GM23338 (cell line): Measurements from ENCODE around the gene TNFRSF12A. TPM values are rescaled to one million over a fixed set of nuclear protein-coding genes. Genes with fewer than 3 reads are reported as not detected.

ENCODE experiments used
- ATAC-seq: fragments of 200-7000 bp; cut with Tn5 transposase; 3 replicates; pipeline ENCODE4 v1.9.1; 2020
- DNase-seq: peaks from one replicate; pipeline ENCODE4 v3.0.0-alpha.2; 2015; ENCODE audit warnings: low spot score
- H2AFZ ChIP-seq: fragments of 200-600 bp; sonication (generic); 2 replicates; pipeline ENCODE4 v1.8.0; 2016; ENCODE audit warnings: antibody characterized with exemption, mild to moderate bottlenecking, moderate library complexity
- H3F3A ChIP-seq: fragments of 200-600 bp; sonication (generic); replicated peaks from 2 replicates; pipeline ENCODE4 v1.8.0; 2017; ENCODE audit warnings: antibody characterized with exemption, mixed run types, low read depth
- H3K27ac ChIP-seq: fragments of 200-600 bp; sonication (generic); 2 replicates; pipeline ENCODE4 v1.6.1; 2016; ENCODE audit warnings: low read depth
- H3K27me3 ChIP-seq: fragments of 200-600 bp; sonication (generic); 2 replicates; pipeline ENCODE4 v1.8.0; 2016; ENCODE audit warnings: mild to moderate bottlenecking, mixed run types, moderate library complexity; ENCODE audit not compliant: insufficient read depth
- H3K36me3 ChIP-seq: fragments of 200-600 bp; sonication (generic); 2 replicates; pipeline ENCODE4 v1.8.0; 2016; ENCODE audit warnings: mild to moderate bottlenecking; ENCODE audit not compliant: insufficient read depth
- H3K4me1 ChIP-seq: fragments of 200-600 bp; sonication (generic); 2 replicates; pipeline ENCODE4 v1.8.0; 2016; ENCODE audit warnings: mild to moderate bottlenecking, moderate library complexity; ENCODE audit not compliant: insufficient read depth
- H3K4me2 ChIP-seq: fragments of 200-600 bp; sonication (generic); 2 replicates; pipeline ENCODE4 v1.7.1; 2017; ENCODE audit warnings: mixed run types
- H3K4me3 ChIP-seq: fragments of 200-600 bp; sonication (generic); 2 replicates; pipeline ENCODE4 v1.6.1; 2016; ENCODE audit warnings: mixed run types
- H3K79me2 ChIP-seq: fragments of 200-600 bp; sonication (generic); replicated peaks from 2 replicates; pipeline ENCODE4 v1.8.0; 2017; ENCODE audit warnings: mild to moderate bottlenecking; ENCODE audit not compliant: insufficient read depth
- H3K9me2 ChIP-seq: fragments of 200-600 bp; sonication (generic); 2 replicates; pipeline ENCODE4 v1.8.0; 2017; ENCODE audit not compliant: insufficient read depth
- H4K20me1 ChIP-seq: fragments of 200-600 bp; sonication (generic); replicated peaks from 2 replicates; pipeline ENCODE4 v1.8.0; 2017; ENCODE audit warnings: mild to moderate bottlenecking; ENCODE audit not compliant: insufficient read depth
- H3K27ac Mint-ChIP-seq: 2 replicates; pipeline ENCODE4 v1.8.0; 2020; ENCODE audit warnings: inconsistent platforms, mild to moderate bottlenecking, moderate library complexity, mixed read lengths
- H3K27me3 Mint-ChIP-seq: 3 replicates; pipeline ENCODE4 v1.8.0; 2022; ENCODE audit warnings: low read depth, mild to moderate bottlenecking, moderate library complexity, mixed read lengths, inconsistent platforms; ENCODE audit not compliant: insufficient read depth, poor library complexity
- H3K36me3 Mint-ChIP-seq: 3 replicates; pipeline ENCODE4 v1.8.0; 2021; ENCODE audit warnings: low read depth, mild to moderate bottlenecking, inconsistent platforms, moderate library complexity, mixed read lengths
- H3K4me1 Mint-ChIP-seq: 3 replicates; pipeline ENCODE4 v1.8.0; 2020; ENCODE audit warnings: mild to moderate bottlenecking, inconsistent platforms, mixed read lengths
- H3K4me3 Mint-ChIP-seq: 3 replicates; pipeline ENCODE4 v1.8.0; 2021; ENCODE audit warnings: moderate library complexity, mild to moderate bottlenecking, inconsistent platforms, mixed read lengths
- H3K9me3 Mint-ChIP-seq: 3 replicates; pipeline ENCODE4 v1.8.0; 2020; ENCODE audit warnings: moderate library complexity, mild to moderate bottlenecking, inconsistent platforms, mixed read lengths
- CREB1 ChIP-seq: fragments of 250-450 bp; sonication (Bioruptor Pico); IDR thresholded peaks from 2 replicates; pipeline ENCODE4 v1.5.0; 2020; ENCODE audit warnings: low read depth, mild to moderate bottlenecking, moderate library complexity
- CTCF ChIP-seq, 2 experiments: fragments of 200-600 bp in 1 of 2; sonication (generic) in 1 of 2; conservative IDR thresholded peaks; 2 replicates each; pipeline versions ENCODE4 v1.5.1 to v1.6.1; 2016 to 2017; ENCODE audit warnings: antibody characterized with exemption in 2 of 2, low read depth in 2 of 2, mild to moderate bottlenecking in 2 of 2, moderate library complexity in 1 of 2
- EZH2 ChIP-seq: fragments of 200-600 bp; sonication (generic); IDR thresholded peaks from one replicate; pipeline ENCODE4 v1.8.0; 2017; ENCODE audit warnings: antibody characterized with exemption, mild to moderate bottlenecking, low read depth; ENCODE audit not compliant: unreplicated experiment
- EZH2phosphoT487 ChIP-seq: fragments of 200-600 bp; sonication (generic); IDR thresholded peaks from one replicate; pipeline ENCODE4 v1.8.1; 2018; ENCODE audit warnings: antibody characterized with exemption; ENCODE audit not compliant: unreplicated experiment
- NANOG ChIP-seq: IDR thresholded peaks from 2 replicates; pipeline ENCODE4 v1.6.1; 2016; ENCODE audit warnings: antibody characterized with exemption, borderline replicate concordance
- ZNF462 ChIP-seq: fragments of 250-450 bp; sonication (Bioruptor Pico); IDR thresholded peaks from 2 replicates; pipeline ENCODE4 v1.5.0; 2020; ENCODE audit warnings: mild to moderate bottlenecking, moderate library complexity
- polyA plus RNA-seq: library from polyadenylated mRNA; unstranded; fragments of >200 nt; fragmentation: Nextera tagmentation; extraction: Ambion mirVana; gene quantifications from 2 replicates; pipeline ENCODE4 v1.2.1, GENCODE V29; 2016
- total RNA-seq: library from RNA; depleted of rRNA; stranded (reverse); fragments of >200 nt; shearing (Covaris generic); gene quantifications from 2 replicates; pipeline ENCODE4 v1.2.3, GENCODE V29; 2014
- TF ChIP-seq, protein P1 (sequence below): IDR thresholded peaks from one replicate; pipeline ENCODE4 v1.6.1; 2018; ENCODE audit warnings: antibody characterized with exemption; ENCODE audit not compliant: unreplicated experiment

TNFRSF12A gene
- total and polyA plus RNA-seq, 2 experiments from 2014 or later = 78.0 to 152 TPM

- Mint-ChIP-seq H3K27me3 (peaks cover 37% of the 10 kb centered on the region), H3K9me3 (no peaks in the 10 kb centered on the region; the same call in 1 of the 3 replicates), H3K4me3 (no peak overlapping the region; the same call in 2 of the 3 replicates), H3K27ac (no peak overlapping the region), H3K36me3 (peaks cover 49% of the 10 kb centered on the region), H3K4me1 (peaks cover 34% of the 10 kb centered on the region)
- H3K27me3 ChIP-seq = peaks cover 16% of the 10 kb centered on the region
- no peaks in the 10 kb centered on the region for H3K36me3 ChIP-seq
- peaks cover 24% of the 10 kb centered on the region for H4K20me1 ChIP-seq
- H3K79me2 ChIP-seq = peaks cover 9% of the 10 kb centered on the region; the same call in 1 of the 2 replicates
- no peak for TF ChIP-seq CTCF (conservative IDR thresholded peaks at IDR 0.05; ENCODE audit: low read depth in 2 of 2)
- H3F3A ChIP-seq = peaks cover 51% of the 10 kb centered on the region
- H3K9me2 ChIP-seq = no peaks in the 10 kb centered on the region
- peaks cover 38% of the 10 kb centered on the region for H3K4me1 ChIP-seq
- H3K4me2 ChIP-seq = no peak overlapping the region
- no peak overlapping the region for H3K4me3 ChIP-seq
- H2AFZ ChIP-seq = no peak overlapping the region
- ATAC-seq (no peak), DNase-seq (no peak)
- H3K27ac ChIP-seq = no peak overlapping the region
These were observed 6.7 kb downstream of the TNFRSF12A start for GRCh38 chr16:3026609-3027488.

DNA sequence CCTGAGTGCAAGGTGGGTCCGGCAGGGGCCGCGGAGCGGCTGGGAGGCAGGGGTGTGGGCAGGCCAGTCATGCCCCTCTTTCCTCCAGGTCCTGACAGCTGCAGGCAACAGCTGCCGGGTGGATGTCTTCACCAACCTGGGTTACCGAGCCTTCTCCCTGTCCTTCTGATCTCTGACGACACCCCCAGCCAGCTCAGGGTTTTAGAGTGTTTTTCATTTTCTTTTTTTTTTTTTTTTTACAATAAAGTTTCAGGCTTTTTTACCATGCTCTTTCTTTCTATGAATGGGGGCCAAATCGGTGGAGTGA lies 7.3 kb downstream of the TNFRSF12A start:
- Mint-ChIP-seq H3K4me3 (peak overlapping the region; percentile 34; the same call in 1 of the 3 replicates), H3K36me3 (peaks cover 45% of the 10 kb centered on the region), H3K4me1 (peaks cover 33% of the 10 kb centered on the region), H3K27me3 (peaks cover 36% of the 10 kb centered on the region), H3K9me3 (no peaks in the 10 kb centered on the region; the same call in 1 of the 3 replicates), H3K27ac (no peak overlapping the region)
- H4K20me1 ChIP-seq = peaks cover 27% of the 10 kb centered on the region
- 0 out of 2 replicates have a peak overlapping the region, but pooled peaks have one; percentile 84 for H3K27ac ChIP-seq
- peaks cover 16% of the 10 kb centered on the region for H3K27me3 ChIP-seq
- peak overlapping the region; percentile 51 for H3K4me3 ChIP-seq
- H3K4me2 ChIP-seq = peak overlapping the region; percentile 77
- ATAC-seq = no peak
- H2AFZ ChIP-seq = no peak overlapping the region
- peaks cover 54% of the 10 kb centered on the region for H3F3A ChIP-seq
- DNase-seq = no peak
- peaks cover 34% of the 10 kb centered on the region for H3K4me1 ChIP-seq
- peaks cover 6% of the 10 kb centered on the region; the same call in 1 of the 2 replicates for H3K79me2 ChIP-seq
- no peaks in the 10 kb centered on the region for H3K9me2 ChIP-seq
- no peaks in the 10 kb centered on the region for H3K36me3 ChIP-seq
- TF ChIP-seq EZH2 = no peak
- TF ChIP-seq CREB1 (CRISPR knock-in tag) = no peak
- no peak for TF ChIP-seq ZNF462 (CRISPR knock-in tag)
- TF ChIP-seq, protein P1, sequence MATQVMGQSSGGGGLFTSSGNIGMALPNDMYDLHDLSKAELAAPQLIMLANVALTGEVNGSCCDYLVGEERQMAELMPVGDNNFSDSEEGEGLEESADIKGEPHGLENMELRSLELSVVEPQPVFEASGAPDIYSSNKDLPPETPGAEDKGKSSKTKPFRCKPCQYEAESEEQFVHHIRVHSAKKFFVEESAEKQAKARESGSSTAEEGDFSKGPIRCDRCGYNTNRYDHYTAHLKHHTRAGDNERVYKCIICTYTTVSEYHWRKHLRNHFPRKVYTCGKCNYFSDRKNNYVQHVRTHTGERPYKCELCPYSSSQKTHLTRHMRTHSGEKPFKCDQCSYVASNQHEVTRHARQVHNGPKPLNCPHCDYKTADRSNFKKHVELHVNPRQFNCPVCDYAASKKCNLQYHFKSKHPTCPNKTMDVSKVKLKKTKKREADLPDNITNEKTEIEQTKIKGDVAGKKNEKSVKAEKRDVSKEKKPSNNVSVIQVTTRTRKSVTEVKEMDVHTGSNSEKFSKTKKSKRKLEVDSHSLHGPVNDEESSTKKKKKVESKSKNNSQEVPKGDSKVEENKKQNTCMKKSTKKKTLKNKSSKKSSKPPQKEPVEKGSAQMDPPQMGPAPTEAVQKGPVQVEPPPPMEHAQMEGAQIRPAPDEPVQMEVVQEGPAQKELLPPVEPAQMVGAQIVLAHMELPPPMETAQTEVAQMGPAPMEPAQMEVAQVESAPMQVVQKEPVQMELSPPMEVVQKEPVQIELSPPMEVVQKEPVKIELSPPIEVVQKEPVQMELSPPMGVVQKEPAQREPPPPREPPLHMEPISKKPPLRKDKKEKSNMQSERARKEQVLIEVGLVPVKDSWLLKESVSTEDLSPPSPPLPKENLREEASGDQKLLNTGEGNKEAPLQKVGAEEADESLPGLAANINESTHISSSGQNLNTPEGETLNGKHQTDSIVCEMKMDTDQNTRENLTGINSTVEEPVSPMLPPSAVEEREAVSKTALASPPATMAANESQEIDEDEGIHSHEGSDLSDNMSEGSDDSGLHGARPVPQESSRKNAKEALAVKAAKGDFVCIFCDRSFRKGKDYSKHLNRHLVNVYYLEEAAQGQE = no peak
- no peak for TF ChIP-seq NANOG
- TF ChIP-seq EZH2phosphoT487 = no peak
